SK-N-SH (cell line): ENCODE results near the gene EP400.

Experiments
- POLR2AphosphoS5 ChIP-seq: IDR thresholded peaks from 2 replicates; pipeline ENCODE4 v1.6.1; 2012; ENCODE audit warnings: low read depth, low read length
- TCF12 ChIP-seq: IDR thresholded peaks from 2 replicates; pipeline ENCODE4 v1.4.0; 2012

GRCh38 chr12:132079200-132079599 lies 129.5 kb downstream of the EP400 start:
- TF ChIP-seq POLR2AphosphoS5 (no peak), TCF12 (no peak)
